Left ventricle myocardium inferior (tissue), 1 donor: ENCODE data around the gene SATL1. TPM values are rescaled to one million over a fixed set of nuclear protein-coding genes. Genes with fewer than 3 reads are reported as not detected.

Experiments used
- DNase-seq: peaks from one replicate; pipeline ENCODE4 v3.0.0-alpha.2; 2020
- H3K27ac ChIP-seq: fragments of 200-600 bp; replicated peaks from 2 replicates; pipeline ENCODE4 v1.8.0; 2021
- H3K27me3 ChIP-seq: fragments of 200-600 bp; 2 replicates; pipeline ENCODE4 v1.8.0; 2021; ENCODE audit warnings: low read depth
- H3K36me3 ChIP-seq: fragments of 200-600 bp; 2 replicates; pipeline ENCODE4 v1.8.0; 2021
- H3K4me1 ChIP-seq: fragments of 200-600 bp; 2 replicates; pipeline ENCODE4 v1.8.0; 2021
- H3K4me3 ChIP-seq: fragments of 200-600 bp; 2 replicates; pipeline ENCODE4 v1.8.0; 2021; ENCODE audit warnings: mild to moderate bottlenecking, moderate library complexity
- H3K9me3 ChIP-seq: fragments of 200-600 bp; replicated peaks from 2 replicates; pipeline ENCODE4 v1.8.0; 2021
- CTCF ChIP-seq: fragments of 200-600 bp; IDR thresholded peaks from 2 replicates; pipeline ENCODE4 v1.8.0; 2021; ENCODE audit warnings: antibody characterized with exemption, mild to moderate bottlenecking, borderline replicate concordance
- intact Hi-C: fragments of 100-400 bp; cut with micrococcal nuclease; formaldehyde crosslinking; loops from one replicate; pipeline ENCODE4 v1.11.0; 2022
- total RNA-seq: library from RNA; stranded (reverse); fragmentation: NEBNext Ultra II Directional; extraction: Animal tissue kit (Norgen Biotek cat#: 25700); gene quantifications from one replicate; pipeline ENCODE4 v1.2.1, GENCODE V29; 2021
- donor health status: DM: no; HTN: yes; CAD: no; lungs with severe emphysema.

The SATL1 gene
- total RNA-seq, 1 donor from 2014 or later: not detected

GRCh38 chrX:85223359-85223758 is 20.2 kb downstream of the SATL1 start:
- Histone ChIP-seq H3K36me3 (no peaks in the 10 kb centered on the region), H3K9me3 (no peaks in the 10 kb centered on the region), H3K27ac (no peak overlapping the region), H3K27me3 (no peaks in the 10 kb centered on the region), H3K4me1 (no peaks in the 10 kb centered on the region), H3K4me3 (no peak overlapping the region)
- intact Hi-C loops: no loop called here
- no peak for TF ChIP-seq CTCF
- DNase-seq: no peak

GRCh38 chrX:85221361-85221760 is 22.2 kb downstream of the SATL1 start:
- no peak for DNase-seq
- H3K9me3 ChIP-seq: no peaks in the 10 kb centered on the region

GRCh38 chrX:85215946-85216345 is 27.6 kb downstream of the SATL1 start:
- intact Hi-C loops: no loop called here

More at GRCh38 chrX:85221361-85221760, 22.2 kb downstream of the SATL1 start:
- Histone ChIP-seq H3K36me3 (no peaks in the 10 kb centered on the region), H3K4me3 (no peak overlapping the region), H3K27ac (no peak overlapping the region), H3K27me3 (no peaks in the 10 kb centered on the region), H3K4me1 (no peaks in the 10 kb centered on the region)
- no peak for TF ChIP-seq CTCF
- intact Hi-C loops: no loop called here

GRCh38 chrX:85213792-85214530 is 29.6 kb downstream of the SATL1 start:
- no peak for DNase-seq
- intact Hi-C loops: no loop called here
- no peaks in the 10 kb centered on the region for H3K27me3 ChIP-seq
- no peaks in the 10 kb centered on the region for H3K4me1 ChIP-seq
- H3K4me3 ChIP-seq: no peak overlapping the region
- no peaks in the 10 kb centered on the region for H3K36me3 ChIP-seq
- no peak overlapping the region for H3K27ac ChIP-seq
- TF ChIP-seq CTCF: no peak
- no peaks in the 10 kb centered on the region for H3K9me3 ChIP-seq

More at GRCh38 chrX:85215946-85216345, 27.6 kb downstream of the SATL1 start:
- Histone ChIP-seq H3K27me3 (no peaks in the 10 kb centered on the region), H3K9me3 (no peaks in the 10 kb centered on the region), H3K4me1 (no peaks in the 10 kb centered on the region), H3K4me3 (no peak overlapping the region), H3K27ac (no peak overlapping the region), H3K36me3 (no peaks in the 10 kb centered on the region)
- no peak for DNase-seq
- TF ChIP-seq CTCF: no peak

GRCh38 chrX:85203461-85203970 is 40.1 kb downstream of the SATL1 start:
- intact Hi-C loops: no loop called here
- DNase-seq: no peak
- Histone ChIP-seq H3K27ac (no peak overlapping the region), H3K27me3 (no peaks in the 10 kb centered on the region), H3K4me1 (no peaks in the 10 kb centered on the region), H3K4me3 (no peak overlapping the region), H3K36me3 (no peaks in the 10 kb centered on the region), H3K9me3 (no peaks in the 10 kb centered on the region)
- no peak for TF ChIP-seq CTCF
